Measurements from ENCODE around the gene ERN2.
"Not testable (repeated sequence)": the region's sequence is repeated elsewhere in the genome, so short reads cannot be mapped to it uniquely, and the experiment has no call there.

The ERN2 gene

GRCh38 chr16:23712976-23713375, at the start of gene ERN2:
TSS of gene ERN2 (minus strand) at chr16:23713222. CDS start at chr16:23713187, 35 bp downstream.
- no peak for DNase-seq

- no peak for DNase-seq
These were observed 45.1 kb upstream of the ERN2 start for GRCh38 chr16:23757937-23758619.

GRCh38 chr16:23757116-23757515, 44.1 kb upstream of the ERN2 start:
- no peak for DNase-seq

GRCh38 chr16:23755484-23755809, 42.4 kb upstream of the ERN2 start:
- DNase-seq, result no peak

- no peak for DNase-seq
These were observed 41.8 kb upstream of the ERN2 start, which contains the start of gene CHP2 for GRCh38 chr16:23754594-23755483. TSS of gene CHP2 (plus strand) at chr16:23755026. CDS start at chr16:23755050, 24 bp downstream.

- no peak for DNase-seq
These were observed 41.0 kb upstream of the ERN2 start for GRCh38 chr16:23753908-23754593.

- DNase-seq, result not testable (repeated sequence)
These were observed 38.0 kb upstream of the ERN2 start for GRCh38 chr16:23751053-23751452.

- no peak for DNase-seq
These were observed 35.6 kb upstream of the ERN2 start for GRCh38 chr16:23748630-23749029.

GRCh38 chr16:23745263-23745662, 32.2 kb upstream of the ERN2 start:
- no peak for DNase-seq

GRCh38 chr16:23742766-23743165, 29.7 kb upstream of the ERN2 start:
- DNase-seq, result no peak

GRCh38 chr16:23741675-23742303, 28.8 kb upstream of the ERN2 start:
- DNase-seq, result no peak

GRCh38 chr16:23739516-23739915, 26.5 kb upstream of the ERN2 start:
- DNase-seq, result no peak

GRCh38 chr16:23737423-23738028, 24.5 kb upstream of the ERN2 start:
- DNase-seq, result not testable (repeated sequence)

GRCh38 chr16:23734176-23734893, 21.3 kb upstream of the ERN2 start:
- DNase-seq, result no peak

- DNase-seq, result peak; percentile 30
These were observed 16.7 kb upstream of the ERN2 start for GRCh38 chr16:23729503-23730424.

- DNase-seq, result no peak
These were observed 15.1 kb upstream of the ERN2 start for GRCh38 chr16:23728112-23728477.

- no peak for DNase-seq
These were observed 13.7 kb upstream of the ERN2 start for GRCh38 chr16:23726710-23727109.

GRCh38 chr16:23724785-23725131, 11.7 kb upstream of the ERN2 start:
- DNase-seq, result no peak

- no peak for DNase-seq
These were observed 11.2 kb upstream of the ERN2 start for GRCh38 chr16:23724096-23724784.

- DNase-seq, result not testable (repeated sequence)
These were observed 9.7 kb upstream of the ERN2 start for GRCh38 chr16:23722613-23723240.

Measured in fibroblast of skin of right biceps (primary cell).